Measurements from ENCODE around the gene C19orf44.
"Not testable (repeated sequence)": the region's sequence is repeated elsewhere in the genome, so short reads cannot be mapped to it uniquely, and the experiment has no call there.

The C19orf44 gene

DNA sequence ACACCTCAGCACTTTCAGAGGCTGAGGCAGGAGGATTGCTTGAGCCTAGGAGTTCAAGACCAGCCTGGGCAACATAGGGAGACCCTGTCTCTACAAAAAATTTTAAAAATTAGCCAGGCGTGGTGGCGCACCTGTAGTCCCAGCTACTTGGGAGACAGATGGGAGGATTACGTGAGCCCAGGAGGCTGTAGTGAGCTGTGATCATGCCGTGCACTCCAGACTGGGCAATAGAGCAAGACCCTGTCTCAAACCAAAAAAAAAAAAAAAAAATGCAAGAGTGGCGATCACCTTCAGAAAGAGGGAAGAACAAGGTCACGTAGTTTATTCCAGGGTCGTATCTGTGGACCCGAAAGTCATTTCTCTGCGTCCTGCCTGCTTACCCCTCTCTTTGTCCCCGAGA, 16.4 kb downstream of the C19orf44 start:
- not testable (repeated sequence) for H3K4me3 ChIP-seq, H3K27ac ChIP-seq

DNA sequence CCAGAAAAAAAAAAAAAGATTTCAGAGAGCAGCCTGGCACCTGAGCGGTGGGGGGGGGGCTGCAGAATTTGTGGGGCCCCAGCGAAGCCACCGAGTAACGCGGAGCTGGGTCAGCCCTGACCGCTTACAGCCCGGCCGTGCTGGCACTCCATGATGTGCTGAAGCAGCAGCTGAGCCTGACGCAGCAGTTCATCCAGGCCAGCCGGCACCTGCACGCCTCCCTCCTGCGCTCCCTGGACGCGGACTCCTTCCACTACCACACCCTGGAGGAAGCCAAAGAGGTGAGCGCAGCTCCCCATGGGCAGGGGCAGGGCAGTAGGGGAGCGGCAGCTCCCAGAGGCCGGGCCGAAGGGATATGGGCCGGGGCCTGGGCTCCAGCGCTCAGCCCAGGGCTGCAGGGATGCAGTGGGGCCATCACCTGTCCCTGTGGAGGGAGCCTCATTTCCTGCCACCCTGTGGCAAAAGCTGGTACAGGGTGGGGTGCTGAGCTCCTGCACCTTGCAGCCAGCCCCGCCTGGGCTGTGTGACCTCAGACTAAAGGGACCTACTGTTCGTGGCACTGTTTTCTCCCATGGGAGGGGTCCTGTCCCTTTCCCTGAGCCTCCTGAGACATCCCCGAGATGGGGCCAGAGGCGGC, 18.3 kb downstream of the C19orf44 start:
- Histone ChIP-seq H3K4me3 (no peak overlapping the region), H3K27ac (no peak overlapping the region)

DNA sequence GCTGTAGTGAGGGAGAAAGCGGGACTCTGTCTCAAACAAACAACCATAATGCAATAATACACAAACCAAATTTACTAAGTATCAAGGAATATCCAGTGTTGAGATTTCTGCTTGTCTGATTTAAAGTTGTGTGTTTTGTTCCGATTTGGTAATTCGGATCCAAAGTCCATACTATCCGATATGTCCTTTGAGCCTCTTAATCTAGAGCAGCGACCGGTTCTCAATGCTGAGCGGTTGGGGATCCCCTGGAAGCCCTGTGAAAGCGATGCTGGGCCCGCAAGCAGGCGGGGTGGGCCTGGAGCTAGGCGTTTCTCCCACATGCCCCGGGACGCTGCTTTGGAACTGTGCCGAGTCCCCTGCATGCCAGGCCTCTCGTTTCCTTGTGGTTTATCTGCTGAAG, 20.2 kb downstream of the C19orf44 start:
- H3K27ac ChIP-seq, result peak overlapping the region in 1 of 21 experiments; percentile 9

DNA sequence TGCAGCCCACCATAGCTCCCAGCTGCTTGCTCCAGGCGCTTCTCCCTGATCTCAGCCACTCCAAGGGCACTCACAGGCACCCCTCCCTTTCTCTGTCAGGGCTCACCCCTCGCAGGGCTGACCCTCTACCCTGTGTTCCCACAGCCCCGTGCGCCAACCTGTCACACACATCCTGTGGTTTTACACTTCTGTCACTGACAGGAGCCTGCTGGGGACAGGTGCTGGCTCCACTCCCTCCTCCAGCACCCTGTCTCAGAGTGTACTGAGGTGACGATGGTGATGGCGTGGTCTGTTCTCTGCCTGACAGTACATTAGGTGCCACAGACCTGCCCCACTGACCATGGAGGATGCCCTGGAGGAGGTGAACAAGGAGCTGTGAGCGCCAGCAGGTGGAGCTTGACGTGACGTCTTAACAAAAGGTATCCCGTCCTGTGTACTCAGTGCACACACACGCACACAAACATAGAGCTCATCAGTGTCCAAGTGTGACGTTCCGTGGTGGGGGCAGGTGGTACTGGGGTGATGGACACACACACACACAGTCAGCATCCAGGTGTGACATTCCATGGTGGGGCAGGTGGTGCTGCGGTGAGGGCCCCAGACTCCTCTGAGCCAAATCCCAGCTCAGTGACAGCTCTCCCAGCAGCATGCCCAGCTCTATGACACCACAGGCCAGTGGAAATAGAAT, 20.9 kb downstream of the C19orf44 start:
- peak overlapping the region in 1 of 21 experiments; percentile 9 for H3K27ac ChIP-seq
- H3K4me3 ChIP-seq, result no peak overlapping the region

More for the DNA sequence above, 20.2 kb downstream of the C19orf44 start:
- no peak overlapping the region for H3K4me3 ChIP-seq

DNA sequence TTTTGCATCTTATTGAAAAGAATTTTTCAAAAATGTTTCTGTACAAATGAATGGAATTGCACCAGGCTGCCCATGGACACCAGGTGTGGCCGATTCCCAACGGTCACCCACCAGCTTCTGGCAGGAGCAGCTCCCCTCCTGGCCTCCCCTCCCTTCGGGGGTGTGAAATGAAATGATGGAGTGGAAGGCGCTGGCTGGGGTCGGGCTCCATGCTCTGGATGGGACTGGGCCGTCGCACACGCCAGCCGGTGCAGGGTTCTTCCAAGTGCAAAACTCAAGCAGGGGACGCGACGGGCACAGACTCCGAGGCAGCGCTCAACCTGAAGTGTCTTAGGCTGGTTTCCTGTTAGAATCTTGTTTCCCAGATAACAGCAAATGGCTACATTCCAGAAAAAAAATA, 21.9 kb downstream of the C19orf44 start:
- H3K27ac ChIP-seq, result no peak overlapping the region

DNA sequence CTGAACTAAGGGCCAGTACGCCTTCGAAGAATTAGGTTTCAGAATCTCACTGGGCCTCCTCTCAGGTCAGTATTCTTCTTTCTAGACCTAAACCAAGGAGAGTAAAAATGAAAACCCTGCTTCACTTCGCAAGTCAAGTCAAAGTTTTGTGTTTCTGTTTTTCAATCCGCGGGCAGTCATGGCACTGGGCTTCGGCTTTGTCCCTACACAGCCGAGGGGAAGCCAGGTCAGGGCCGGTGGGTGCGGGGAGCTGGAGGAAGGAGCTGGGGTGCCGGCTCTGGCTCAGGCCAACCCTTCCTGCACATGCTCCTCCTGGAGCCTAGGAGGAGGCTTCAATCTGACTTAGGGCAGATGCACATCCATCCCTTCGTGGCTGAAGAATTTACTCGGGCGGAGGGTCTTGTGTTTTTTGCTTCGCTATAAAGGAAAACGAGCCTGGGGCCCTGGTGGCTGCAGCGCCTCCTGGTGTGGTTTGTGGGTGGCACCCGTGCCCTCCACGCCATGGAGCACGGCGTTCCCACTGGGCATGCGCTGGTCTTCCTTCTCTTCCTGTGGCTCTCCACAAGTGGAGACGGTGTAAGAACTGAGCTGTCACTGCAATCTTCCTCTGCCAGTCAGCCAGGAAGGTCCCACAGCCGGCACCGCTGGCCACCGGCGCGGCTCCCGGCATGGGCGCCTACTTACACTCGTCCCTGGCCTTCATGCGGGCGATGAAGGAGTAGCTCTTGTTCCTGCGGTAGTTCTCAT, 22.5 kb downstream of the C19orf44 start:
- Histone ChIP-seq H3K4me3 (no peak overlapping the region), H3K27ac (no peak overlapping the region)

More for the DNA sequence above, 21.9 kb downstream of the C19orf44 start:
- H3K4me3 ChIP-seq, result no peak overlapping the region

DNA sequence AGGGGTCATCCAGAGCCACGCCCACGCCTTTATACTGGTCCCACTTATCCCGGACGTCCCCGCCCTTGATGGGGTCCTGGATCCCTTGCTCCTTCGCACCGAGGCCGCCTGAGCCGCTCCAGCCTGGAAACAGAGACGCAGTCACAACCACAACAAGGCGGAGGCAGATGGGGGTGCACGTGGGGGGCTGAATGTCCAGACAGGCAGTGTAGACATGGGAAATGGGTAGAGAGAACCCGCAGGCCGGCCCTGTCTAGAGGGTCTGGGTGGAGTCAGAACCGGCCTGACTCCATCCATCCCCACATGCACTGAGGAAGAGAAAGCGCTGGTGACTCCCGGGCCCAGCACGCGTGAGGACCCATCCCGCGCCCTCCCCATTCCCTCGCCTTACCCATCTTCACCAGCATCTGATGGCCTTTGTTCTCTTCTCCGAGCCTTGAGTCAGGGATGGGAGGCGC, 23.1 kb downstream of the C19orf44 start:
- Histone ChIP-seq H3K4me3 (no peak overlapping the region), H3K27ac (no peak overlapping the region)

DNA sequence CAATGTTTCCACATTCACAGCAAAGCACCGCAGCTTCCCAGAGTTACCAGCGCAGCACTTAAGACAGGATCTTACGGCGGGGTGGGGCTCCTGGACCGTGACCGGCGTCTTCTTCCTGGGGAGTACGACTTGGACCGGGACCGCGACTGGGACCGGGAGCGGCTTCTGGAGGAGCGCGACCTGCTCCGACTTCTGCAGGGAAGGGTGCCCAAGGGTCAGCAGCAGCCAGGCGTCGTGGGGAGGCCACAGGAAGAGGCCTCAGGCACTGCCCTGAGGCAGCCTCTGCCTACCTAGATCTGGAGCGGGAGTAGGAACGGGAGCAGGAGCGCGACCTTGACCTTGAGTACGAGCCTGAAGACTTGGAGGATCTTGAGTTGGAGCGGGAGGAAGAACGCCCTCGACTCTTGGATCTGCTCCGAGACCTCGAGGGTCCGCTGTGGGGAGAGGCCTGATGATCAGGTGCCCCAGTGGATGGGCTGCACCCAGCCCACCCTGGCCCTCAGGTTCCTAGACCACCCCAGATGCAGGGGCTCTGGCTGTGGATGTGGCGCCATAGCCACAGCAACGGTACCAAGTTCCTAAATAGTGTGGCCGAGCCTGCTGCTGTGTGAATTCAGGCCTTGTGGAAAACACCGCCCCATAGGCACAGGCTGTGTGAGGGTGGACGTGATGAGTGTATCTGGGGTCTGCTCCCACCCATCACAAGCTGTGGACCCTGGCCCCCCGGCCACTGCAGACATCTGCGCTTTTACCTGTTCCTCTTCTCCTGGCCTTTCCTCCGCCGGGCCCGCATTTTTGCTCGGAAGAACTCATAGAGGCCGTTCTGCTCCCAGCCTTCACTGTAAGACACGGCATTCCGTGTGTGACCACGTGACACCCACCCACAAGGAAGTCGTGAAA, 24.1 kb downstream of the C19orf44 start:
- Histone ChIP-seq H3K4me3 (no peak overlapping the region), H3K27ac (no peak overlapping the region)

DNA sequence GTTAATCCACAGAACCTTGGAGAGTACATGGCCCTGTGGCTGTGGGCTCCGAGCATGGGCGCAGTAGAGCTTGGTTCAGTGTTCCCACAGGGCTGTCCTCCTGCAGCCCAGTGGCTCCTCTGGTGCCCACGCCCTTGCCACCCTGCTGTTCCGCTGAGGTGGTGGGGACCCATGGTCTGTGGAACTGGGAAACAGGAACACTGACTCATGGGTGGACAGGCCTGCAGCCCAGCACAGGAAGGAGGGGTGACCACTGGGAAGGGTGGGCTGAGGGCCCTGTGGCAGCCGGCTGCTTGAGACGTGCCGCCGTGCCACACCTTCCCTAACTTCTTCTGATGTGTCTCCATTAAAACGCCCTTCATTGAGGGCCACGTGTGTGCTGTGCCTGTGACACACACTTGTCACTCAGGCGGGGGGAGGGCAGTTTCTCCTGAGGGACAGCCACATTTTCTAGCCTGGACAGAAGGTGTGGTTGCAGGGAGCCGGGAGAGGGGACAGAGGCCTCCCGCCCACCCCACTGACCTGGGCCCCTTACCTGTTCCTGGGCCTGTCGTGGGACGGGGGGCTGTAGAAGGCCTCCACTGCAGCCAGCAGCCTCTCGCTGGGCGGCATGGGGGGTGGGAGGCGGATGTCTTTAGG, 24.9 kb downstream of the C19orf44 start:
- H3K4me3 ChIP-seq, result no peak overlapping the region
- no peak overlapping the region for H3K27ac ChIP-seq

DNA sequence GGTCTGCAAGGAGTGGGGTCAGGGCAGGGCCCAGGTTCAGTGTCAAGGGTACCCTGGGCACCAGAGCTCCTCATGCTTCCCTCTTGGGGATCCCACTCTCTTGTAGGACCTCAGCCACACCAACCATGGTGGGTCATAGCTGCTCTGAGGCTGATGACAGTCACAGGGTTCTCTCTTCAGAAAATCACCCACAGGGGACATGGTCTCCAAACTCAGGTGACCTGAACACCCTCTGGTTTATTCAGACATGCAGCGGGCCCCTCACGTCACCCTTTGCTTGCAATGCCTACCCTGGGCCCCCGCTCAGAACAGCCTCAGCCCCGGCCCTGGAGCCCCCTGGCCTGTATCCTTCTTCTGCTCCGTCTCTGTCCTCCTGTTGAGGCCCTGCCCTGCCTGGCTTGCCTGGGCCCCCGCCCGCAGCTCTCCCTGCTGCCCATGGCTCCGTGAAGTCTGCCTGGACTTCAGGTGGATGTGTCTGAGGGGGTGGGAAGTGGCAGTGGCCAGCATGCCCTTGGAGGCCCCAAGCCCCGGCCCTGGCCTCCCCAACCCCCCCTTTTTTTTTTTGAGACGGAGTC, 25.6 kb downstream of the C19orf44 start:
- H3K27ac ChIP-seq, result no peak overlapping the region
- H3K4me3 ChIP-seq, result no peak overlapping the region

DNA sequence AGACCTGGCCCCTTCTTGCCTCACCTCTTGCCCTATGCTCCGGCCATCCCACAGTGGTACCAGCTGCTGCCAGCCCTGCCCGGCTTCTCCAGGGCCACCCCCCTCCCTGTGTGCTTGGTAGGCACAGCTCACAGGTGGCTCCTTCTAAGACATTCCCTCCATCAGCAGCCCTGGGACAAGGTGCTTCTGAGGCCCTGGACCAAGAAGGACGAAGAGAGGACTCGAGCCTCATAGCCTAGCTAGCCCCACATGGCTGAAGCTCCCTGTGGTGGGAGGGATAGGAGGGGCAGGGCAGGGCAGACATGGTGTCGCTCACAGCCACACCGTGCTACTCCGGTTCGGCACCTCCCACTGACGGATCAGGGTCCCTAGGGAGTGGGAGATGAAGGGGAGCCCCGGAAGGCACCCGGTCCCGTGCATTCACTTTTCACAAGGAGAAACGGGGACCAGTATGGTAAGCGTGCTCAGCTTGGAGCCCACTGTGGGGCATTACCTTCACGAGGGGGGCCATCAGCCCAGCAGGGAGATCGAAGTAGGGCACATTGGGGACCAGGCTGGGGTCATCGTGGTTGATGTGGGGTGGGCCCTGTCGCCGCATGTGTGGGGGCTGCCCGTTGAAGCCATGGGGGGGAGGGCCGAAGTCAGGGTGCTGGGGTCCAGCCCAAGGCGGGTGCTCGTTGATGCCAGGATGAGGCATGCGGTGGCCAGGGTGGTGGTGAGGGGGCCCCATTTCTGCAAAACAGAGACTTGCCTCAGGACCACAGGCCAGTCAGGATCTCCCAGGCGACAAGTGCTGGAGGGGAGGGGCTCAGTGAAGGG, 26.6 kb downstream of the C19orf44 start:
- no peak overlapping the region for H3K4me3 ChIP-seq
- H3K27ac ChIP-seq, result no peak overlapping the region

DNA sequence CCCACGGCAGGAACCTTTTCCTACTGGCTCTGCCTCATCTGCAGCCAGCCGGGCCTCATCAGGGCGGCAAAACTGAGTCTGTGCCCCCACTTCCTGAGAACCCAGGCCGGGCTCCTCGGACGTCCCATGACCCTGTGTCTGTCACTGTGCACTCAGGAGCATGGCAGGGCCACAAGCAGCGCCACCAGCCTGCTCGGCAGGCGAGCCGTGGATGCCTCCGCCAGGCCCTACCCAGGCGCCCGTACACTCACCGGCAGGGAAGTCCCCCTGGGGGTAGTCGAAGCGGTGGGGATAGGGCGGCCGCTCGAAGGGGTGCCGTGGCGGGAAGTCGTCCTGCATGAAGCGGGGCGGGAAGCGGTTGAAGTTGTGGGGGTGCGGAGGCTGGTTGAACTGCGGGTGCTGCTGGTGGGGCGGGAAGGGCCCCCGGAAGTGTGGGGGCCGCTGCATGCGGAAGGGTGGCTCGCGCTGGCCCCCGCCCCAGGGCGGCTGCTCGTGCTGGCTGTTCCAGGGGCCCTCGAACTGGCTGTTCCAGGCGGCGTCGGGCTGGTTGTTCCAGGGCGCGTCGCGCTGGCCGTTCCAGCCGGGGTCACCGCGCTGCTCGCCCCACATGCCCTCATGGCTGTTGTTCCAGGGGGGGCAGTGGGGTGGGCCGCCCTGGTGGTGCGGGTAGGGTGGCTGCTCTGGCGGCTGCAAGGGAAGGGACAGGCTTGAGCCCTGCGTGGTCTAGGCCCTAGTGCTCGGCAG, 29.0 kb downstream of the C19orf44 start:
- Histone ChIP-seq H3K4me3 (no peak overlapping the region), H3K27ac (no peak overlapping the region)

DNA sequence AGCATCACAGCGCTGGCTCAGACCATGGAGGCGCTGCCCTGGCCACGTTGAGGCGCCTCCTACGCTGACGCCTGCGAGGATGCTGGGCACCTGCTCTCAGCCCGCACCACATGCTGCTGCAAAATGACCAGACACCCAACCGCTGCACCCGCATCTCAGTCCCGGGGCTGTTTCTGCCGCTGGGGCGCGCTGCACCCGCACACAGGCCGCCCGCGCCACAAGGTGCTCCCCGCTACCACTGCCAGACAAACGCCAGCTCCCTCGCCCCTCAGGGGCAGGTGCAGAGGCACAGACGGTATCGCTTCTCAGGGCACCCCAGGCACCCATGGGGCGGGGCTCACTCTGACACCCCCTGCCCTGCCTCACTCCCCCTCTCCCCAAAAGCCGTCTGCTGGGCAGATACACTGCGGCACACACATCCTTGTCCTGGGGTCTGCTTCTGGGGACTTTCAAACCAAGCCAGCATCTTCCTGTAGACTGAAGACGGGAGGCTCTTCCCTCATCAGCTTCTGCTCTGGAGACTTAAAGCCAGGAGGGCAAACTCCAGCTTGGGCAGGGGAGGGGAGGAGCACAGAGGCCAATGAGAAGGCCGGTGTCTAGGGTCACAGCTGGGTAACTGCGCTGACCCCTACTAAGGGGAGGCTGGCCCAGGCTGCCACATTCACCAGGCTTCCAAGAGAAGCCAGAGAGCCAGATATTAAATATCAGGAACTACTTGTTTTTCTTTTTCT, 29.7 kb downstream of the C19orf44 start:
- H3K4me3 ChIP-seq, result no peak overlapping the region

DNA sequence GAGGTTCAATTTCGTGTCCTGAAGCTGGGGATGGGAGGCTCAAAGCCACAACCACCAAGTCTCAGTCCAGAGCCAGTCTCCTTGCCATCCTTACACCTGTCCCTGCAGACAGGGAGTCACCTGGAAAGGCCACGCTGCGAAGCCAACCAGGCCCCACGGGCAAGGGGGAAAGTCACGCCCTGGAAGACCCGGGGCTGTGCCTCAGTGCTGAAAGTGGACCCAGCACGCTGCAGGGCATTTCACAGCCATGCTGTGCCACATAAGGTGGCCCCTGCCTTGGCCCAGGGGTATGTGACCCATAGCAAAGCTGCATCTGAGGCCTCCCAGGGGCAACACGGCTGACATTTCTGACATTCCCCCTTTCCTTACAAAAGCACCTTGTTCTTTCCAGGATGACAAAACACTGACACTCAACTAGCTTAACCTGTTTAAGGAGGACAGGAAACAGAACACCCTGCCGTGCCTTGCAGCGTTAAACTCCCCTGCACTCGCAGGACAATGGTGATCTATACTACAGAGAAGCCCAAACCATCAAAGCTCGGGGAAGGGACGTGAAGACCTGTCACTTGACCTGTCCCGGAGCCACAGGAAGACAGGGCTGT, 31.2 kb downstream of the C19orf44 start:
- peak overlapping the region in 5 of 21 experiments; percentile 15 to 58 (median 42) for H3K27ac ChIP-seq
- H3K4me3 ChIP-seq, result no peak overlapping the region

More for the DNA sequence above, 29.7 kb downstream of the C19orf44 start:
- H3K27ac ChIP-seq, result no peak overlapping the region

DNA sequence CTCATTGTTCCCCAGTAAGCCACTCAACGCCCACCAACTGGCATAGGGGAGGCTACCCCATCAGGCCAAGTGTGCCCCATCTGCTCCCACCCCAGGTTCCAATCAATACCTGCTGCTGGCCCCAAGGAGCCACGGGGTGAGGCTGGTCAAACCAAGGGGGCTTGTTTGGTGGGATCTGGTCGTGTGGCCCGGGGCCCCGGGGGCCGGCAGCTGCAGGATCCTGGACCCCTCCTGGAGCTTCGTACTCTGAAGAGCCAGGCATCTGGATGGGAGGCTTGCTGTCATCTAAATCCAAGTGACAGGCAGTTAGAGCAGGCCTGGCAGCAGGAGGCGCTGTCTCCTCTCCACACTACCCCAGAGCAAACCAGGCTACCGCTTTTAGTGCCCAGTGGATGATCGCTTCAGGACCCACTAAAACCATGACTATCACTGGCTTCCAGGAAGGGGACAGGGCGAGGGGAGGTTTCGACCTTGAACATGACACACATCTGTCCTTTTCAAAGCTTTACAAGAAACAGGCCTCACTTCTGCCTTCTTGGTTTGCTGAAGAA, 31.9 kb downstream of the C19orf44 start:
- no peak overlapping the region for H3K4me3 ChIP-seq
- H3K27ac ChIP-seq, result peak overlapping the region in 4 of 21 experiments; percentile 29 to 66 (median 50)

Measured in skin epidermis (tissue), 12 donors.